Kidney capillary endothelial cell (primary cell): Measurements from ENCODE around the gene FAM20C.

Experiments used
- DNase-seq: peaks from one replicate; pipeline ENCODE4 v3.0.0-alpha.2; 2018; ENCODE audit warnings: low spot score

FAM20C gene

GRCh38 chr7:159370-160270 is 32.8 kb upstream of the FAM20C start:
- DNase-seq = no peak

DNA sequence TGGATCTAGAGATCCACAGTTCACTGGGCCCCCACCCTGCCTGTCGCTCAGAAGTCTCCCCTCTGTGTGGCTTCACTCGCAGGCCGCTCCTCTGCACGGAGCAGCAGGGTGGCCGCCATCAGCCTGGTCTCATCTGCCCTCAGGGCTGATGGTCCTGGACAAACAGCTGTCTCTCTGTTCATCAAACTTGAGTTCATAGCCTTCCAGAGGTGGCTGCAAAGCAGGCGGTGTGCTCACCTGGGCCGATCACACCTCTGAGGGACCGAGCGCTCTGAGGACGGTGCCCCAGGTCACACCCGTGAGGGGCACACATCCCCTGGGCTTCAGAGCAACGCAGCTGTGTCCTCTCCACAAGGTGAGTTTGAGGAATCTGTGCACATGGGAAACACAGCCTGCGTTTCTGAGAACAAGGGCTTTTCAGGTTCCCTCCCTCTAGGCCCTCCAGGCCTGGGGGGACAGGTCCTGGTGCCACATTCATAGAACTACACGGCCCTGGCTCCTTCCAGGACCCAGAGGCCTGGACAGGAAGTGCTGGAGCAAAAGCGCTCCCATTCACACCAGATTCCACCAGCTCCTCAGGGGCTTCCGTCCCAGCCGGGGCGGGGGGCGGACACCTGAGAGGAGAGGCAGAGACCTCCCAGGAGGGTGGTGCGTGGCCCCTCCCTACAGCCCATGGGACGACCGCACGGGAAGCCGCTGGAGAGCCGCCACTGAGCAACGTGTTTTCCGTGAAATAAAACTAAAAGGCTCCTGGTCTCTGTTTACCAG is 31.2 kb upstream of the FAM20C start:
- DNase-seq = no peak

DNA sequence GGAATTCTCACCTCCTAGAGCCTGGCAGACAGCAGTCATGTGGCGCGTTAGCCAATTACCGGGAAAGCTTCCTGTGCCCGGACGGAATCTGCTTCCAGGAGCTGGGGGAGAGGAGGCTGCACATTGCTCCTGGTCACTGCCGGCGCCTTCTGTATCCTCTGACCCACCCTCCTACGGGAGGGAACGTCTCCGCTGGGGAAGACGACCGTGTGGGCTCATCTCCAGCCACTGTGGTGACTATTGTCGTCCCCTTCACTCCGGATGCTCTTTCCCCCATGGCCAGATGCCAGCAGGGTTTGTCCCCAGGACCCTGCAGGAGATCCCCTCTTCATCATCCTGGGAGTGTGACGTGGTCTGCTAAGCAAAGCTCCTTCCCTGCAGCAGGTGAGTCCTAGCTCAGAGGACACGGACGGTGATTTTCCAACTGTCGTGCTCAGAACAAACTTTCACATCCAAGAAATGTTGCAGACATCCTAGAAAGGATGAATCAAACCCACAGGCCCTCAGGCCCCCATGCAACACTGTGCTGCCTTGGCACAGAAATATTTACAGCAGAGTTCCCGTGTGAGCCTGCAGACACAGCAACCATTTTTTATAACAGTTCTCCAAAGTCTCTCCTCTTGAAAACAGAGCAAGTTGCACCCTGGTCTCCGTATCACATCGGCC is 29.6 kb upstream of the FAM20C start:
- DNase-seq = peak; percentile 18

- no peak for DNase-seq
Observed at GRCh38 chr7:163298-163695, 29.1 kb upstream of the FAM20C start.

GRCh38 chr7:163971-164881 is 28.1 kb upstream of the FAM20C start:
- DNase-seq = no peak

- DNase-seq = no peak
Observed at GRCh38 chr7:164882-165660, 27.3 kb upstream of the FAM20C start.

DNA sequence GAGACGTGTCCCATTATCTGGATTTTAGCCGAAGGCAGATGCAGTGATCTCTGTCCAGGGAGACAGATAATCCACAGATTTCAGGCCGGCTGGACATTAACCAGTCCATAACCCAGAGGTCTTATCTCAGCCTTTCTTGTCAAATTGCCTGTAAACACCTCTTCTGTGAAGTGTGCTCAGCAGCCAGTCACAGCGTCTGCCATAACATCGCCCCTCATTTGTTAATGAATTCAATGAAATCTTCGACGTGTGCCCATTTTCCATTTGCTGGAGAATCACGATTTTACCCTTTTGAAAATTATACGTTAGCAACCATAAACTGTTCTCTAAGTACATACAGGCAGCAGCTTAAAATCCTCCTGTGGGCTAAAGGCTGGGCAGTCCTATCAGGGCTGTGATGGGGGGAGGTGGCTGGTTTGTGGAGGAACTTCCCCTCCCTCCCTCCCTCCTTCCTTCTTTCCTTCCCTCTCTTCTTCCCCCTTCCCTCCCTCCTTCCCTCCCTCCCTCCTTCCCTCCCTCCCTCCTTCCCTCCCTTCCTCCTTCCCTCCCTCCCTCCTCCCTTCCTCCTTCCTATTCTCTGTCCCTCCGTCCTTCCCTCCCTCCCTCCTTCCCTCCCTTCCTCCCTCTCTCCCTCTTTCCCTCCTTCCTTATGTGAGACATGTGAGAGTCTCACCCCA is 26.6 kb upstream of the FAM20C start:
- DNase-seq = no peak

- no peak for DNase-seq
Observed at GRCh38 chr7:166338-167060, 25.9 kb upstream of the FAM20C start.

DNA sequence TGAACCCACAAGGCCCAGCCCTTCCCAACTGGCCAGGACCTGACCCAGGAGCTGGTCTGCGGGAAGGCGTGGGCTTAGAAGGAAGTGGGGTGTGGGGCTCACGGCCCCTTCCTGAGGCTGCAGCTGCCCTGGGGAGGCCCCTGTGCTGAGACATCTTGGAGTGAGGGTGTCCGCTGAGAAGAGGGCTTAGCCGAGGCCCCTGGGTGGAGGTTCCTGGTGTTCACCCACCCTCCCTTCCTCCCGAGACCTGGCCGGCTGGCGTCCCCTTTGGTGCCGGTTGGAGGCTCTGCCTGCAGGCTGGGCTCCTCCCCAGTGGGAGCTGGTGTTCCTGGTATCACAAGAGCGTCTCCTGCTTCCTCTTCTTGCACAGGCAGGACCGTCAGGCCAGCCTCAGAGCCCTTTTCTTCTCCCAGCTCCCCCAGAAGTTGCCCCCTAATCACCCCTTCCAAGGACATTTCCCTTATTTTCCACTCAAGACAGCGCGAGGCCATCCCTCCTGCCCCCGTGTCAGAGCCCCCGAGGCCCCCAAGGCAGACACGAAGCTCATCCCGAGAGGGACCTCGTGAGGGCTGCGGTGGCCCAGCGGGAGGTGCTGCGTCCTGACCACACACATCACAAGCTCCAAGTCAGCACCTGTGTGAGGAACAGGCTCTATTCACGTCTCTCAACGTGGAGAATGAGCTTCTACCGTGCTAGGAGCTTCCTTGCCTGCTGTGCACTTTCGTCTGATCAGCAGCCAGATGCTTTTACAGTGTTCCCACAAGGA is 25.1 kb upstream of the FAM20C start:
- DNase-seq = no peak

- no peak for DNase-seq
Observed at GRCh38 chr7:167976-168791, 24.2 kb upstream of the FAM20C start.

DNA sequence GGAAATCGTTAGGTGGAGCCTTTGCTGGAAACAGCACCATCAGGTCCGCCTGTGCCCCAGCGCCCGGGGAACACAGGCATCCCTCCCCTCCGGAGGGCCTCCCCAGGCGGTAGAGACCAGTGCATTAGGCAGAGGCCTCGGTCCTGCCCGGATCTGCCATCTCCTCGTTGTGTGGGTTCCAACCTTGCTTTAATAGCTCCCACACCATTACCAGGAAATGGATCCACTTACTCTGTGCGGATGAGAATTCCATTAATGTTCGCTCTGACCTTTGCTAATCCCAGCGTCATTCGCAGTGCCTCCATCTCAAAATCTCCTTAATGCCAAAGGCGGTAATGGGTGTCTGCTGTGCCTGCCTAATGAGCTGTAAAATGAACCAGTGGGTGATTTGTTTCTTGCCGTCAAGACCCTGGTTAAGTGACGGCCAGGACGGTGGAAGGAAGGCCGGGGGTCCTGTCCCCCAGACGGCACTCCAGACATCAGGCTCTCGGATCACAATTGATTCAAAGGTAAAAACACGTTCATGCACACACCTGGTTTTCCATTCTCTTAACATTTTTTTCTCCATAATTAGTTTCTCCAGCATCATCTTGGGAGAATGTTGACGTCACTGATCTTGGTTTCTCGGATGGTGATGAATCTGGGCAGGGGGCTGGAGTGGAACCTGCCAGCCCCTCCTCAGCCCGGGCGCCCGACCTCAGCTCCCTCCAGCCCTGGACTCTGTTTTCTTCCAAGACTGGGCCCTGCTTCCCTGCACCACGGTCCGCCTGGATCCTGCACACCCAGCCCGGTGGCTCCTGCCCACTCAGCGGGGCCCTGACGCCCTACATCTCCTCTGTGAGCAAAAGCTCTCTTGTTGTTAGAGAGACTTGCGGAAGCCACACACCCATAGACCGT is 22.8 kb upstream of the FAM20C start:
- no peak for DNase-seq

- no peak for DNase-seq
Observed at GRCh38 chr7:170551-171363, 21.6 kb upstream of the FAM20C start.

GRCh38 chr7:171364-171904 is 20.9 kb upstream of the FAM20C start:
- DNase-seq = no peak

- DNase-seq = no peak
Observed at GRCh38 chr7:171912-172515, 20.4 kb upstream of the FAM20C start.

- no peak for DNase-seq
Observed at GRCh38 chr7:173209-173918, 19.0 kb upstream of the FAM20C start.
